GM18861 (cell line): ENCODE measurements around the gene SORL1-AS1.
"Not testable (repeated sequence)": the region's sequence is repeated elsewhere in the genome, so short reads cannot be mapped to it uniquely, and the experiment has no call there.

ENCODE experiments used
- ATAC-seq: cut with Tn5 transposase; IDR thresholded peaks from one replicate; pipeline ENCODE4 v1.9.1; 2021; ENCODE audit not compliant: unreplicated experiment

Gene SORL1-AS1

GRCh38 chr11:121431820-121432526 lies 20.8 kb downstream of the SORL1-AS1 start:
- no peak for ATAC-seq

- no peak for ATAC-seq
These were observed 23.2 kb downstream of the SORL1-AS1 start for GRCh38 chr11:121429556-121429955.

GRCh38 chr11:121427400-121427744 lies 25.4 kb downstream of the SORL1-AS1 start:
- ATAC-seq = no peak

- ATAC-seq = no peak
These were observed 26.0 kb downstream of the SORL1-AS1 start for GRCh38 chr11:121426476-121427399.

GRCh38 chr11:121425828-121426227 lies 26.9 kb downstream of the SORL1-AS1 start:
- no peak for ATAC-seq

- peak; percentile 45 for ATAC-seq
These were observed 30.1 kb downstream of the SORL1-AS1 start for GRCh38 chr11:121422675-121423074.

- ATAC-seq = no peak
These were observed 31.4 kb downstream of the SORL1-AS1 start for GRCh38 chr11:121421149-121421901.

- no peak for ATAC-seq
These were observed 32.4 kb downstream of the SORL1-AS1 start for GRCh38 chr11:121420398-121420797.

- ATAC-seq = no peak
These were observed 32.9 kb downstream of the SORL1-AS1 start for GRCh38 chr11:121419836-121420235.

GRCh38 chr11:121418625-121419114 lies 34.1 kb downstream of the SORL1-AS1 start:
- peak; percentile 35 for ATAC-seq

- ATAC-seq = no peak
These were observed 35.2 kb downstream of the SORL1-AS1 start for GRCh38 chr11:121417607-121418006.

GRCh38 chr11:121417055-121417551 lies 35.7 kb downstream of the SORL1-AS1 start:
- ATAC-seq = peak; percentile 45

GRCh38 chr11:121415856-121416255 lies 36.9 kb downstream of the SORL1-AS1 start:
- no peak for ATAC-seq

GRCh38 chr11:121414141-121414913 lies 38.4 kb downstream of the SORL1-AS1 start:
- ATAC-seq = no peak

- ATAC-seq = no peak
These were observed 39.9 kb downstream of the SORL1-AS1 start for GRCh38 chr11:121412711-121413415.

- no peak for ATAC-seq
These were observed 40.7 kb downstream of the SORL1-AS1 start for GRCh38 chr11:121412000-121412587.

GRCh38 chr11:121411330-121411729 lies 41.4 kb downstream of the SORL1-AS1 start:
- ATAC-seq = not testable (repeated sequence)

GRCh38 chr11:121410041-121410440 lies 42.7 kb downstream of the SORL1-AS1 start:
- not testable (repeated sequence) for ATAC-seq

GRCh38 chr11:121408830-121409229 lies 43.9 kb downstream of the SORL1-AS1 start:
- no peak for ATAC-seq
